CD1c-positive myeloid dendritic cell (primary cell): ENCODE measurements around the gene AIP.
"Not testable (repeated sequence)": the region's sequence is repeated elsewhere in the genome, so short reads cannot be mapped to it uniquely, and the experiment has no call there.

ENCODE experiments used
- DNase-seq: peaks from one replicate; pipeline ENCODE4 v3.0.0-alpha.2; 2016; ENCODE audit errors: extremely low spot score

The AIP gene

DNA sequence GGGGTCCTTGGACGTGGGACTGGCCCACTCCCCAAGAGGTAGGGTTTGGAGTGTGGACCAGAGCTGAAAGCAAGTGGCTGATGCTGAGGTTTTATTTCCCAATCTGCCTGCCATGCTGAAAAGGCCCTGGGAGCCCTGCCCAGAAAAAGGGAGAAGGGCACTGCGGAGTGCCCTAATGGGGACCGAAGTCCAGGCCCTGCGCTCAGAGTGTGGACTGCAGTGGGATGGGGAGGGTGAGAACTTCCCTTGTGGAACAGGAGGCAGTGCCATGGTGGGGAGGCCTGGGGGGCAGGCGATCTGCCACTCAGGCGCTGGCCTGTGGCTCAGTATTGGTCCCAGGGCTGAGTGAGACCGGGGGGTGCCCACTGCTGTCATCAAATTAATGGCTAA is 34.6 kb upstream of the AIP start:
- DNase-seq: no peak

GRCh38 chr11:67449116-67449844 is 33.5 kb upstream of the AIP start:
- DNase-seq: peak; percentile 77

- DNase-seq: no peak
These were observed 31.8 kb upstream of the AIP start for GRCh38 chr11:67450796-67451657.

DNA sequence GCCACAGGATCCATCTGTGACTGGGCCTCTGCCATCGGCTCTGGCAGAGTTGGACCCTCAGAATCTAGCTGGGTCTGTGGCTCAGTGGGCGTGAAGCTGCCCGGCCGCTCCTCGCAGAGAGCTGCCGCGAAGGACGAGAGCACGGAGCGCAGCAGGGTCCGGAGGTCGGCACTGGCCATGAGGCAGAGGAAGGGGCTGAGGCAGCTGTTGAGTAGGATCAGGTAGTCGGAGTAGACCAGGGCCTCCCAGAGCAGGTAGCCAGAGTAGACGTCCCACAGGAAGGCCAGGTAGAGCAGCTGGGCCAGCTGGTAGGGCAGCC is 31.2 kb upstream of the AIP start:
- no peak for DNase-seq

- no peak for DNase-seq
These were observed 30.5 kb upstream of the AIP start, which contains the start of gene GPR152 for GRCh38 chr11:67452141-67452952. Gene GPR152, minus strand, starts transcription at chr11:67452729. Its CDS starts 5 bp downstream, at chr11:67452724.

DNA sequence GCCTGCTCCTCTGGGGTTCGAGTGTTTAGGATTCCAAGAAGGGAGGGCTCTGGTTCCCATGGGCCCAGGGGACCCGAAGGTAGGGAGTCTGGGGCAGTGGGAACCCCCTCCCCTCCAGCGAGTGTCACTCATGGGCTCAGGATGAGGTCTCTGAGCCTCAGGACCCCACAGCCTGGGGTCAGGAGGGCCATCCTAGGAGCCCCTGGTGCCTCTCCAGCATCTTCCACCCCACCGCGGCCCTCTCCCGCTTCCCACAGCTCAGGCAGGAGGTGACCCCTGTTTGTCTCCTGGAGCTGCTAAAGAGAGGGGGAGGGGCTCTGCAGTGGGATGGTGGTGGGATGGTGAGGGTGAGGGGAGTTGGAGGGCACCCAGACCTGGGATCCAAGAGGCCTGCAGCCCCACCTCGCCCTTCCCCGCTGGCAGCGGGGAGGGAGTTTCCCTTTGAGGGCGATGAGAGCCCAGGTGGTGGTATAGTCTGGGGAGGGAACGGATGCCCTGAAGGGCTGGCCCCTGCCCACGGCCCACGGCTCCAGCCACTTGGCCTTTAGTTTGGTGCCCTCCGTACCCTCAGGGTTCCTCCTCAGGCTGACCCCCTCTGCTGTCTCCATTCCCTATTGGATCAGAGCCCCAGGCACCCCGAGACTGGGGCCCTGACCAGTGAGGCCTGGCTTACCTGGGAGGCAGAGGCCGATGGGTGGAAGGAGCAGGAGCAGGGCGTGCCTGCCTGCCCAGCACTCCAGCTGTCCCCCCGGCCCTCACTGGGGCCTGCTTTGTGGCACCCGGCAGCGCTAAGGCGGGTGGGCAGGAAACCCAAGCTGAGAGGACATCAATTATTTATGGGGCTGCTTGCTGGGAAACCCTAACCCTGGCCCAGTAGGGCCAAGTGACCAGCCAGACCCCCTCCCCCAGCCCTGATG is 28.8 kb upstream of the AIP start:
- no peak for DNase-seq

GRCh38 chr11:67455054-67455453 is 27.8 kb upstream of the AIP start, which contains the start of gene CABP4:
Gene CABP4, plus strand, starts transcription at chr11:67455354. Its CDS starts 70 bp downstream, at chr11:67455424.
- no peak for DNase-seq

- no peak for DNase-seq
These were observed 26.6 kb upstream of the AIP start for GRCh38 chr11:67456068-67456705.

DNA sequence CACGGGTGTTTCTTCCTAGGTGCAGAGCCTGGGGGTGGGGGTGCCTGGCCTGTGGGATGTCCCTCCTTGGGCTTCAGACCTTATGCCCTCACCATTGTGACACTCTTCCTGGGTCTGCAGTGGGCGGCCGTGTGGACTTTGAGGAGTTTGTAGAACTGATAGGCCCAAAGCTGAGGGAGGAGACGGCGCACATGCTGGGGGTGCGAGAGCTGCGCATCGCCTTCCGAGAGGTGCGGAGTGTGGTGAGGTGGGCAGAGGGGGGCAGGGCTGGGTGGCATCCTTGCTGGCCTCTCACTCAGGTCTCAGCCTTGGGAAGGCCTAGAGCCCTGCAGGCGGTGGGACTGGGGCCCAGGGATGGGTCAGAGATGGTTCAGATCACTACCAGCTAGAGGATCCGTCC is 25.4 kb upstream of the AIP start:
- DNase-seq: no peak

DNA sequence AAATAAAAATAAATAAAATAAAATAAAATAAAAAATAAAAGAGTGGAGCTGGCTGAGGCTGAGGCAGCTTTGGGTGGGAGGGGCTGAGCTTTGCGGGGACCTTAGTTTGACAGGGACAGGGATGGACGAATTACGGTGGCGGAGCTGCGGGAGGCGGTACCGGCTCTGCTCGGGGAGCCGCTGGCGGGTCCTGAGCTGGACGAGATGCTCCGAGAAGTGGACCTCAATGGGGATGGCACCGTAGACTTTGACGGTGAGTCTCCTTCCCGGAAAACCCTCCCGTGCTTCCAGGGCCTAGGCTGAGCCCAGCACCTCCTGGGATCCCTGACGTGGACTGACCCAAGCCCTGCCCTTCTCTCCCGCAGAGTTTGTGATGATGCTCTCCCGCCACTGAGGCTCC is 24.6 kb upstream of the AIP start:
- no peak for DNase-seq

DNA sequence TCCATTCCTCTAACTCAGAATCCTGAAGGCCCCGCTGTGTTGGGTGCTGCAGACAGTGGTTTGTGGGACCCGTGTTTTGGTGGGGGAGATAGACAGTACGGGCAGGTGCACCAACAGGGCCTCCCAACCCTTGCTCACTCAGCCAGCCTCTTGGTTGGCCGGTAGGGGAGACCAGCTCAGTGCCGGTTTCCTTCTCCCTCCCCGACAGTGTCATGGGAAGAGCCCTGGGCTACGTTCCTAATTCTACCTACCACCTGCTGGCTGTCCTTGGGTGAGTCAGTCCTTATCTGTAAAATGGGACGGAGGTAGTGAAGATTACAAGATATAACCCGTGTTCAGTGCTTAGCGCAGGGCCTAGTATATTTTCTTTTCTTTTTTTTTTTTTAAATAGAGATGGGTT is 19.6 kb upstream of the AIP start:
- DNase-seq: no peak

GRCh38 chr11:67463680-67464410 is 19.0 kb upstream of the AIP start:
- DNase-seq: peak; percentile 90

GRCh38 chr11:67464411-67465188 is 18.2 kb upstream of the AIP start:
- peak; percentile 90 for DNase-seq

- no peak for DNase-seq
These were observed 17.7 kb upstream of the AIP start for GRCh38 chr11:67465189-67465510.

- not testable (repeated sequence) for DNase-seq
These were observed 17.3 kb upstream of the AIP start for GRCh38 chr11:67465530-67465929.

DNA sequence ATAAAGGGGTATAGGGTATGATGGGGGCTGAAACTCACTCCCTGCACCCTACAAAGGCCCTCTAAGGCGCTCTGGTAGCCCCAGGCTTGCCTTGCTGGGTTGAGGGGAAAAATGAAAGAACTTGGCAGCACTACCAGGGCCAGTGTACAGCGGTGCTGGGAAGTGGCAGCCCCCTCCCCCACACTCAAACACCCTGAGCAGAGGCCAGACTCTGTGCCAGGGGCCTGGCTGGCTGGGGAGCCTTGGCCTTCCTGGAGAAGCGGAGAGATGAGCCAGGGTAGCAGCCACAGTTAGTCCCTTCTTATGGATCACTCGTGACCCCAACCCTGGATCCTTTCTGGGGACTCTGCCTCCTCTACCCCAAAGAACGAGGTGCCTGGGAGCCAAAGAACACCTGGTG is 16.5 kb upstream of the AIP start:
- no peak for DNase-seq

- DNase-seq: no peak
These were observed 15.7 kb upstream of the AIP start for GRCh38 chr11:67466962-67467771.

DNA sequence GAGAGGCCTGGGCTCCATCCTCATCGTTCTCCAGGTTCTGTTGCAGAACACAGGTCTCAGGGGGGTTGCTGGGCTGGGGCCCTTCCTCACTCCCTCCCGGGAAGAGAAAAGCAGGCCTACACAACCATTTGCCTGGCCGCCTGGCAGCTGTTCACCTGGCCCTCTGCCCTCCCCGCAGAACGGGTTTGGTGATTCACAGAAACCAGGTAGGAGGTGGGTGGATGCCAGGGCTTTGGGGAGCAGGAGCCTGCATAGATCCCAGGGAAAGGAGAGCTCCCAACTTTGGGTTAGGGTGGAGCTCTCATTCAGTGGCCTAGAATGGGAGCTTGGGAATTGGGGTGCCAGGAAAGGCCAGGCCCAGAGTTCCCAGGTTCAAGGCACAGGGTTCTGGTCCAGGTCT is 14.8 kb upstream of the AIP start:
- no peak for DNase-seq

GRCh38 chr11:67468456-67468758 is 14.4 kb upstream of the AIP start:
- no peak for DNase-seq
